ENCODE measurements around the gene SLC37A2. TPM values are rescaled to one million over a fixed set of nuclear protein-coding genes. Genes with fewer than 3 reads are reported as not detected.

The SLC37A2 gene
- total RNA-seq, 2 donors from 2014 or later = 1.0 to 1.5 TPM

DNA sequence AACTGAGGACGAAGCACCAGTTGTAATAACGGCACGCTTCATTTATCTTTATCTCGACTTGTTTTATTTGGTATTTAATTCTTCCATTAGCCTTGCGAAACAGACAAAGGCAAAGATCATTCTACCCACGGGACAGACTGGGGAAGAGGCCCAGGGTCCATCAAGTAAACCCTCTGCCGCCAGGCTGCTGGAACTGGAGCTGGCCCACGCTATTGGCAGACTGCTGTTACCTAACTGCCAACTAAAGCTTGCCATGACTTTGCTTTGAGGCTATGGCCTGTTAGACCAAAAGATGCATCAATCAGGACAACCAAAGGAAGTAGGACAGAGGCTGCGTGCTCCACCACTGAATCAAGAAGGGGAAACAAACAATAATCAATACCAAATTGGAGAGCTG, 49.1 kb downstream of the SLC37A2 start:
- no peak for ATAC-seq (replicated peaks in 1 of 2)

GRCh38 chr11:125114518-125114917, 51.4 kb downstream of the SLC37A2 start:
- Mint-ChIP-seq H3K36me3 (ENCODE audit: insufficient read depth in 2 of 2) (peaks cover 3 to 6% of the 10 kb centered on the region in 2 donors), H3K27ac (no peak overlapping the region), H3K4me1 (ENCODE audit: low read depth) (peaks cover 19% of the 10 kb centered on the region), H3K27me3 (ENCODE audit: low read depth) (peaks cover 10% of the 10 kb centered on the region), H3K9me3 (peaks cover 4 to 5% of the 10 kb centered on the region in 2 donors), H3K4me3 (no peak overlapping the region)
- ATAC-seq (replicated peaks in 1 of 2) = no peak
- no peak for DNase-seq

More for the DNA sequence above, 49.1 kb downstream of the SLC37A2 start:
- Mint-ChIP-seq H3K27ac (peak overlapping the region; percentile 84), H3K4me3 (peak overlapping the region; percentile 91 to 99), H3K27me3 (ENCODE audit: low read depth) (peaks cover 3% of the 10 kb centered on the region), H3K36me3 (ENCODE audit: insufficient read depth in 2 of 2) (peaks cover 3 to 6% of the 10 kb centered on the region in 2 donors), H3K4me1 (ENCODE audit: low read depth) (peaks cover 19% of the 10 kb centered on the region), H3K9me3 (peaks cover 4 to 5% of the 10 kb centered on the region in 2 donors)
- DNase-seq = no peak

DNA sequence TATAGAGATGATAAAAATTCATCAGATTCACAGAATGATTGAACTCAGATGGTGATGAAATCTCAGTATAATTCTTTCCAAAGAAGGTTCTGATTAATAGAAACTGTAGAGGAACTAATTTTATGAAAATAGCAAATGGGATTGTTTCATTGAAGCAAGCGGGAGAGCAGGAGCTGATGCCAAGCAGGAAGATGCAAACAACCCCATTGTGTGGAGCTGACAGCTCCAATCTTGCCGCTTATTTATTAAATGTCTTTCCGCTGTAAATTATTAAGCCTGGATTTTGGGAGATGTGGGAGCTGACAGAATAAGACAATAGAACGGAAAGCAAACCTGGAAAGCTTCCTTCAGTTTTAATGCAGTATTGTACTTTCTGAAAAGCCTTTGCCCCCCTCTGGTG, 54.3 kb downstream of the SLC37A2 start:
- DNase-seq (no peak), ATAC-seq (replicated peaks in 1 of 2) (no peak)
- Mint-ChIP-seq H3K27me3 (ENCODE audit: low read depth) (peaks cover 20% of the 10 kb centered on the region), H3K4me1 (ENCODE audit: low read depth) (peaks cover 1% of the 10 kb centered on the region), H3K4me3 (no peak overlapping the region), H3K27ac (no peak overlapping the region), H3K9me3 (peaks cover under 1% of the 10 kb centered on the region in 2 donors), H3K36me3 (ENCODE audit: insufficient read depth in 2 of 2) (no peaks in the 10 kb centered on the region)

- no peaks in the 10 kb centered on the region for H3K4me1 Mint-ChIP-seq (ENCODE audit: low read depth)
- no peak overlapping the region for H3K4me3 Mint-ChIP-seq
- H3K36me3 Mint-ChIP-seq (ENCODE audit: insufficient read depth in 2 of 2) = no peaks in the 10 kb centered on the region
- no peak for ATAC-seq (replicated peaks in 1 of 2)
- H3K27ac Mint-ChIP-seq = no peak overlapping the region
- H3K27me3 Mint-ChIP-seq (ENCODE audit: low read depth) = peaks cover 44% of the 10 kb centered on the region
- DNase-seq = no peak
- no peaks in the 10 kb centered on the region for H3K9me3 Mint-ChIP-seq
These were observed 60.3 kb downstream of the SLC37A2 start for GRCh38 chr11:125123194-125123946.

DNA sequence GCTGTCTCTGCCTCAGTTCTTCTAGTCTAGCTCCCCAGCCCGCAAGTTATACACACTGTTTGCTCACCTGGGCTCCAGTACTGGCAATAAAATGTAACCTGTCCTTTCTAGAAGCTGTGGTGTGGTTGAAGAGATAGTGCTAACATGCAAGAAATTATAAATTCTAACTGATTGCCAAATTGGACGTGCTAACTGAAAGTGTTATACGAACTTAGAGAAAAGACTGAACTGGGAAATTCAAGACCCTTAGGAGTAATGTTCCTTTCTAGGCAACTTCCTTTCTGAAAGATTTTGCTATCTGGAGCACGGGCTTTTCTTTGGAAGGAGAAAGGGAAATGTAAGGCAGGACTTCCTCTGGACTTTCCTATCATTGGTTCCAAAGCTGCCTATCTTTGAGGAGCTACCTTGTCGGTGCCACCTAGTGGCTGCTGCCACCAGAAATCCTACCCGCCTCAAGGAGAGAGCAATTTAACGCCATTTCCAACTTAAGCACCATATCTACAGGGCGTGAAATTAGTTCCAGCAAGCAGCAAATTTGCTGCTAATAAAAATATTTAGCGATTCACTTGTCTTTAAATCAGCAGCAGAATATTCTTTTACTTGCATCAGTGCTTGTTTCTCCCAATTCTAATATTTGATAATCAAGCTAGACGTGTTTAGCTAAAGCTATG, 61.0 kb downstream of the SLC37A2 start:
- H3K27ac Mint-ChIP-seq = no peak overlapping the region
- H3K9me3 Mint-ChIP-seq = no peaks in the 10 kb centered on the region
- no peaks in the 10 kb centered on the region for H3K36me3 Mint-ChIP-seq (ENCODE audit: insufficient read depth in 2 of 2)
- peak overlapping the region in 1 of 2 donors; percentile 18 for H3K4me3 Mint-ChIP-seq
- ATAC-seq (replicated peaks in 1 of 2) (peak; percentile 71 to 73), DNase-seq (peak; percentile 31 to 40)
- H3K27me3 Mint-ChIP-seq (ENCODE audit: low read depth) = peaks cover 49% of the 10 kb centered on the region
- H3K4me1 Mint-ChIP-seq (ENCODE audit: low read depth) = peaks cover 4% of the 10 kb centered on the region

- Mint-ChIP-seq H3K4me1 (ENCODE audit: low read depth) (peaks cover 8% of the 10 kb centered on the region), H3K9me3 (no peaks in the 10 kb centered on the region), H3K27me3 (ENCODE audit: low read depth) (peaks cover 52% of the 10 kb centered on the region), H3K4me3 (no peak overlapping the region), H3K27ac (no peak overlapping the region), H3K36me3 (ENCODE audit: insufficient read depth in 2 of 2) (no peaks in the 10 kb centered on the region)
- DNase-seq (no peak), ATAC-seq (replicated peaks in 1 of 2) (no peak)
These were observed 61.5 kb downstream of the SLC37A2 start for GRCh38 chr11:125124618-125124992.

DNA sequence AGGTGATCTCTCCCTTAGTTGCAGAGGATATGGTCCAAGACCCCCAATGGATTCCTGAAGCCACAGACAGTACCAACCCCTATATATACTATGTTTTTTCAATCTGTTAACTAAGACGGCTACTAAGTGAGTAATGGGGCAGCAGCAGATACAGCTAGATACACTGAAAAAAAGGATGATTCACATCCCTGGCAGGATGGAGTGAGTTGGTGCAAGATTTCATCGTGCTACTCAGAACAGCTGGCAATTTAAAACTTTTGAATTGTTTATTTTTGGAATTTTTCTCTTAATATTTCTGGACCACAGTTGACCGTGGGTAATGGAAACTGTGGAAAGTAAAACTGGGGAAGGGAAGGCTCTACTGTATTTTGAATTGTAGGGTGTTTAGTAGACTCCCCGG, 65.3 kb downstream of the SLC37A2 start:
- no peak for DNase-seq
- H3K36me3 Mint-ChIP-seq (ENCODE audit: insufficient read depth in 2 of 2) = peaks cover 0 to 1% of the 10 kb centered on the region in 2 donors
- H3K9me3 Mint-ChIP-seq = no peaks in the 10 kb centered on the region
- ATAC-seq (replicated peaks in 1 of 2) = peak; percentile 68 to 75
- H3K27ac Mint-ChIP-seq = no peak overlapping the region
- no peak overlapping the region for H3K4me3 Mint-ChIP-seq
- peaks cover 8% of the 10 kb centered on the region for H3K4me1 Mint-ChIP-seq (ENCODE audit: low read depth)
- H3K27me3 Mint-ChIP-seq (ENCODE audit: low read depth) = peaks cover 57% of the 10 kb centered on the region

DNA sequence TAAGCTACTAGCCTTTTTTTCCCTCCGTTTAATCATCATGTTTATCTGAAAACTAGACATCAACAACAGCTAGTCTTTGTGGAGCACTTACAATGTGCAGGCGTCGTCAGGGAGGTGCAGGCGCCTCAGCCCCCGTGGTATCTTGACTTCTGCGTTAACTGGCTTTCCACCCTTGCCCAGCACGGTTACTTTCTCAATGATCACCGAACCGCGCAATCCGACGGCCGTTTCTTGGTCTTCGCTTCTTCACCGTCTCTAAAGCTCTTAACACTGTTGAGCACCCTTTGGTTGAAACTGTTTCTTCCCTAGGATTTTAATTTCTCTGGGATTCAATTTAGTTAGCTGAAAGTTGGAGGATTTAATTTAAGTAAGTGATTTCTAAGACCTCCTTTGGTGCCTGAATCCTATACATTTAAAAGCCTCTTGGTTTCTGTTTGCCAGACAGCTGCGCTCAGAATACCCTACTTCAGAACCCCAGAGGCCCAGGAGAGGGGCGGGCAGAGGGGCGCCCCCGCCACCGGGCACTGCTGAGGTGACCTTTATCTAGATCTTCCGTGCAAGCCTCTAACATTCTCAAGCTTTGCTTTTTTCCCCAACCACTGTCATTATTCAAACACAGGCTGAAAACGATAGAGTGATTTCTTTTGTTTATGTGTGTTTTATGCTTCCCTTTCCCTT, 66.3 kb downstream of the SLC37A2 start:
- H3K27ac Mint-ChIP-seq = no peak overlapping the region
- no peaks in the 10 kb centered on the region for H3K9me3 Mint-ChIP-seq
- H3K27me3 Mint-ChIP-seq (ENCODE audit: low read depth) = peaks cover 61% of the 10 kb centered on the region
- DNase-seq (no peak), ATAC-seq (replicated peaks in 1 of 2) (no peak)
- no peak overlapping the region for H3K4me3 Mint-ChIP-seq
- peaks cover 8% of the 10 kb centered on the region for H3K4me1 Mint-ChIP-seq (ENCODE audit: low read depth)
- peaks cover 0 to 1% of the 10 kb centered on the region in 2 donors for H3K36me3 Mint-ChIP-seq (ENCODE audit: insufficient read depth in 2 of 2)

DNA sequence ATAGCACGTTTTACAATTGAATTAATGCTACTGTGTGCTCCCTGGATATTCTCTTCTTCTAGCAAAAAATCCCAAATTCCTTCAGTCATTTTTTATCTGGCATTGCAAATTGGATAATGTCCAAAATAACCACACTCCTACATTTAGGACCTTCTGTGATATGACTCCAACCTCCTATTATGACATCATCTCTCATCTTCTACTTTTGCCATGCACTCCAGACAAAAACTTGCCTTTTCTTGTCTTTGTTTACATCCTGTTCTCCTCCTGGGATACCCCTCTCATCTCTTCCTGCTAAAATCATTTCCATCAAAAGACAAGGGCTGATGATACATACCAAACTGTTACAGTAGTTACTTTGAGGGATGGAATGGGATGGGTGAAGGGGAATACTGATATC, 69.0 kb downstream of the SLC37A2 start:
- H3K4me1 Mint-ChIP-seq (ENCODE audit: low read depth) = peaks cover 8% of the 10 kb centered on the region
- H3K27me3 Mint-ChIP-seq (ENCODE audit: low read depth) = peaks cover 56% of the 10 kb centered on the region
- no peak overlapping the region for H3K27ac Mint-ChIP-seq
- no peak overlapping the region for H3K4me3 Mint-ChIP-seq
- no peak for DNase-seq
- H3K9me3 Mint-ChIP-seq = no peaks in the 10 kb centered on the region
- H3K36me3 Mint-ChIP-seq (ENCODE audit: insufficient read depth in 2 of 2) = peaks cover 0 to 1% of the 10 kb centered on the region in 2 donors
- no peak for ATAC-seq (replicated peaks in 1 of 2)

- H3K27me3 Mint-ChIP-seq (ENCODE audit: low read depth) = peaks cover 51% of the 10 kb centered on the region
- no peak for DNase-seq
- H3K36me3 Mint-ChIP-seq (ENCODE audit: insufficient read depth in 2 of 2) = peaks cover 0 to 1% of the 10 kb centered on the region in 2 donors
- no peaks in the 10 kb centered on the region for H3K9me3 Mint-ChIP-seq
- H3K4me1 Mint-ChIP-seq (ENCODE audit: low read depth) = peaks cover 8% of the 10 kb centered on the region
- H3K4me3 Mint-ChIP-seq = no peak overlapping the region
- no peak overlapping the region for H3K27ac Mint-ChIP-seq
- ATAC-seq (replicated peaks in 1 of 2) = no peak
These were observed 69.5 kb downstream of the SLC37A2 start for GRCh38 chr11:125132596-125132995.

DNA sequence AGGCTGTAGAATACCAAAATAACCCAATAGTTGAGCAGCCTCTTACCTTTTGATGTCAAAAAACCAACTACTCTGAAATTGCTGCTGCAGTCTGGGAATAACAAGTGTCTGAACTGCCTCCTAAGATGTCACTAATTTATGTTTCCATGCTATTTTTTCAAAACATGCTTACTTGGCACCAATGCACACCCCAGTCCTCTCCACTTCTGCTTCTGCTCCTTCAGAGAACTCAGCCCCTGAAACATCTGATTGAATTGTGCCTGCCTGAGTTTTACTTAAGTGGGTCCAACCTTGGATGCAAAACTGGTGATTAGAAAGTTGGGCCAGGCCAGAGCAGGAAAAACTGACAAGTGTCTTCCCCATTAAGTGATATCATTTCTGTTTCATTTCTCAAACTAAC, 72.9 kb downstream of the SLC37A2 start:
- DNase-seq (no peak), ATAC-seq (replicated peaks in 1 of 2) (no peak)
- Mint-ChIP-seq H3K36me3 (ENCODE audit: insufficient read depth in 2 of 2) (no peaks in the 10 kb centered on the region), H3K27me3 (ENCODE audit: low read depth) (peaks cover 43% of the 10 kb centered on the region), H3K9me3 (no peaks in the 10 kb centered on the region), H3K27ac (no peak overlapping the region), H3K4me3 (no peak overlapping the region), H3K4me1 (ENCODE audit: low read depth) (no peaks in the 10 kb centered on the region)

- H3K4me3 Mint-ChIP-seq = no peak overlapping the region
- H3K4me1 Mint-ChIP-seq (ENCODE audit: low read depth) = peaks cover 6% of the 10 kb centered on the region
- H3K36me3 Mint-ChIP-seq (ENCODE audit: insufficient read depth in 2 of 2) = no peaks in the 10 kb centered on the region
- H3K27me3 Mint-ChIP-seq (ENCODE audit: low read depth) = peaks cover 43% of the 10 kb centered on the region
- no peak overlapping the region for H3K27ac Mint-ChIP-seq
- ATAC-seq (replicated peaks in 1 of 2) (no peak), DNase-seq (no peak)
- H3K9me3 Mint-ChIP-seq = no peaks in the 10 kb centered on the region
These were observed 75.9 kb downstream of the SLC37A2 start for GRCh38 chr11:125138966-125139365.

GRCh38 chr11:125139778-125140177, 76.7 kb downstream of the SLC37A2 start:
- DNase-seq = no peak
- no peak overlapping the region for H3K27ac Mint-ChIP-seq
- H3K4me1 Mint-ChIP-seq (ENCODE audit: low read depth) = peaks cover 6% of the 10 kb centered on the region
- H3K4me3 Mint-ChIP-seq = no peak overlapping the region
- H3K9me3 Mint-ChIP-seq = no peaks in the 10 kb centered on the region
- H3K36me3 Mint-ChIP-seq (ENCODE audit: insufficient read depth in 2 of 2) = no peaks in the 10 kb centered on the region
- no peak for ATAC-seq (replicated peaks in 1 of 2)
- H3K27me3 Mint-ChIP-seq (ENCODE audit: low read depth) = peaks cover 36% of the 10 kb centered on the region

All from activated T-cell treated with anti-CD3 and anti-CD28 coated beads, Interleukin-2, amount 50 U/mL, for 72 hours (primary cell).